DMS 273 (cell line): ENCODE data around the gene USP7.
"Not testable (repeated sequence)": the region's sequence is repeated elsewhere in the genome, so short reads cannot be mapped to it uniquely, and the experiment has no call there.

ENCODE experiments used
- DNase-seq: peaks from one replicate; lab custom pipeline; 2025; ENCODE audit not compliant: unreplicated experiment; lab: John Stamatoyannopoulos, UW

USP7 gene

DNA sequence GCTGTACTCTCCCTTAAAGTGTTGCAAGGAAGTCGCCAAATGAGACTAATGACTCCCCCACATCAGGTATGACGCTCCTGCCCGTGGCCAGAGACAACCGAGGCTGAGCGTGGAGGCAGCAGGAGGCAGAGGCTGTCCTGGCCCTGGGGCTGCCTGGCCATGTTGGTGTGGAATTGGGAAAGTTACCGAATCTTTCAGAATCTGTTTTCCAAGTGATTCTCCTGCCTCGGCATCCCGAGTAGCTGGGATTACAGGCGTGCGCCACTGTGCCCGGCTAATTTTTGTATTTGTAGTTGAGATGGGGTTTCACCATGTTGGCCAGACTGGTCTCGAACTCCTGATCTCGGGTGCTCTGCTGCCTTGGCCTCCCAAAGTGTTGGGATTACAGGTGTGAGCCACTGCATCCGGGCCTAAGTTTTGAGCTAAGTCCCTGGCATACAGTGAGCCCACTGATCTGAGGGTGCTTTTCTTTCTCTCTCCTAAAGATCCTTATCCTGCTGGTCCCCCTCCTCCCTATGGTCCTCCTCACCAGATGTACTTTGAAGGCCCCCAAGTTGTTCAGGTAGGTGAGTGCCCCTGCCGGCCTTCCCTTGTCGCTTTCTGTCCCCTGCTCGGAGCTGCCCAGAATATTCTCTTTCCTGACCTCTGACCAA, 80.9 kb downstream of the USP7 start:
- no peak for DNase-seq

DNA sequence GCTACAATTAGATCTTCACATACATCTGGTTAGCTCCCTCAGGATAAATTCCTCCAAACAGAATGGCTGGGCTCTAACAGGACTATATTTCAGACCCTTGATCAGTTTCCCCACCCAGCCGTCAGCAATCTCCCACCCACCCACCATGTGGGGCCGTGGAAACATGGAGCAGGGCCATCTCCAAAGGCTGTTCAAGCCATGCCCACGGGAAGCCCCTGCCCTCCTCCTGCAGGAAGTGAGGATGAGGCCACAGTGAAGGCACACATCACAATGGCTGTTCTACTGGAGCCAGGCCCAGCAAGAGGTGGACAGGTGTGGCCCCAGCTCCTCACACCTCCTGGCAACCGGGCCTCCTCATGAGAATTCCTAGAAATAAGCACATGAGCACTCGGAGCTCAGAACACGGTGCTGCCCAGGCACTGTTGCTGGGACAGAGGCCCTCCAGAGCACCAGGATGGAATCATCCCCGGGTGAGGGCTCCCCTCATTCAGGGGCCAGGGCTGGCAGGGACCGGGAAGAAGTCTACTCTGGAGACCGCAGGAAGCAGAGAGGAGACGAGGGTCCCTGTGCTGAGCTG, 81.6 kb downstream of the USP7 start, which contains the start of gene LITAFD:
TSS of gene LITAFD (plus strand) at position 311 of the 577 bp plus-strand sequence. CDS start 2,005 bp downstream, outside the sequence.
- DNase-seq, result no peak

- no peak for DNase-seq
Observed at GRCh38 chr16:8880839-8881510, 82.7 kb downstream of the USP7 start.

DNA sequence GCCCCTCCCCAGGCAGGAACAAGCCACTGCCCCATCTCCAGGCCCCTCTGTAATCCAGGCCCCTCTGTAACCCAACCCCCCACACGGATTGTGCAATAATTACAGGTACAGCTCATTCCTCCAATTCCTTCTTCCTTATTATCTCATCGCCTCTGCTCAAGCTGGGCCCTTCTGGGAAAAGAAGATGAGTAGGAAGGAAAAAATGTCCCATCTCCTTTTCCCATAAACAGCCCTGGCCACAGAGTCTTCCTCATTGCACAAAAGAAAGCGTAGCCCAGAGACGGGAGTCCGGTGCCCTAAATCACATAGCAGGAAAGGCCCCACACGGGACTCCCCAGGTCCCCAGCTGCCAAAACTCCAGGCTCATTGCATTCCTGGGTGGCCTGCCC, 85.2 kb downstream of the USP7 start:
- DNase-seq, result no peak

- no peak for DNase-seq
Observed at GRCh38 chr16:8877894-8878522, 85.7 kb downstream of the USP7 start.

GRCh38 chr16:8875317-8875716, 88.4 kb downstream of the USP7 start:
- DNase-seq, result not testable (repeated sequence)

GRCh38 chr16:8874388-8874787, 89.3 kb downstream of the USP7 start:
- DNase-seq, result no peak

GRCh38 chr16:8873866-8874195, 89.9 kb downstream of the USP7 start:
- not testable (repeated sequence) for DNase-seq

DNA sequence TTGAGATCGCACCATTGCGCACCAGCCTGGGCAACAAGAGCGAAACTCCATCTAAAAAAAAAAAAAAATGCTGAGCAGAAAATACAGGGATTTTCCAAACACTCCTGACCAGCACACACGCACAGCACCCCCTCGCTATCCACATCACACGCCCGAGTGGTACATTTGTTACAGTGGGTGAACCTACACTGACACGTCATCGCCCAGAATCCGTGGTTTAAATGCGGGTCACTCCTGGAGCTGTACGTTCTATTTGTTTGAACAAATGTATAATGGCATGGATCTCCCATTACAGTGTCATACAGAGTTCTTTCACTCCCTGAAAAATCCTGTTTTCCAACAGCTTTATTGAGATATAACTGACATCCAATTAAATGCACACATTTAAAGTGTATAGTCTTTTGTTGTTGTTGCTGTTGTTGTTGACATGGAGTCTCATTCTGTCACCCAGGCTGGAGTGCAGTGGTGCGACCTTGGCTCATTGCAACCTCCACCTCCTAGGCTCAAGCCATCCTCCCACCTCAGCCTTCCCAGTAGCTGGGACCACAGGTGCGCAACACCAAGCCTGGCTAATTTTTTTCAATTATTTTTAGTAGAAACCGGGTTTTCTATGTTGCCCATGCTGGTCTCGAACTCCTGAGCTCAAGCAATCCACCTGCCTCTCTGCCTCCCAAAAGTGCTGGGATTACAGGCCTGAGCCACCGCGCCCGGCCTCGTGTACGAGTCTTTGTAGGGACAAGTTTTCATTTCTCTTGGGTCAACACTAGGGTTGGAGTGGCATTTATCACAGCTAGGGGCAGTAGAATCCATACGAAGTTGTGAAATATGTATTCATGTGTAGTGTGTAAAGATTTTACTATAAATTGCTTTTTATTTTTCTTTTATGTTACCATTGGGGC, 90.5 kb downstream of the USP7 start:
- no peak for DNase-seq

GRCh38 chr16:8872071-8872470, 91.6 kb downstream of the USP7 start:
- DNase-seq, result no peak

- not testable (repeated sequence) for DNase-seq
Observed at GRCh38 chr16:8869988-8870241, 93.8 kb downstream of the USP7 start.

DNA sequence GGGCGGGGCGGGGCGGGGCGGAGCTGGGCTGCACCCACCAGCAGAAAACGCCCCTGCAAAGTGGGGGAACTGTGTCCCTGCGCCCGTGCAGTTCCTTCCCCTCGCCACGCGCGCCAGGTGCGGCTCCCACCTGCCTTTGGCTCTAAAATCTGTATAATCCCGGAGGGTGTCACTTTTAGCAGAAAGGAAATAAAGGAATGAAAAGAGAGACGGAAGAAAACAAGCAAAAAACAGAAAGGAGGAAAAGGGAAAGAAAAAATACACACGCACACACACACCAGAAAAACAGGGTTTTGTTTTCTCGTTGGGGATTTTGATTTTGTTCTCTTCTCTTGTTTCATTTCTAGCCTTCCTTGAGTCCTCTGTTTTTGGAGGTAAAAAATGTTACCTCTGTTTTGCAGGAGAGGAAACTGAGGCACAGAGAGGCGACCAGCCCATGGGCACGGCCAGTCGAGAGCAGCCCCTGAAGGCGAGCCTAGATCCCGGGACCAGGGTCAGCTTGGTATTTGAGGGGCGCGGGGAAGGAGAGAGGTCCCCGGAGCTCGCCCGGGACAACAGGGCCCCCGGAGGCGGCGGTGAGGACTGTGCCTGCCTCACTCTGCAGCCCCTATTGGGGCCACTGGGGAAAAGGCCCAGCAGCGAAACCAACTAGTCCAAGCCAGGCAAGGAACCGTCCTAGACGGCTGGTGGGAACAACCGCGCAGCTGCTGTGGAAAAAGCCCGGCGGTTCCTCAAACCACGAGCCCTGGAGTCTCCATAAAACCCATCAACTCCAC, 94.3 kb downstream of the USP7 start:
- peak; percentile 38 for DNase-seq

DNA sequence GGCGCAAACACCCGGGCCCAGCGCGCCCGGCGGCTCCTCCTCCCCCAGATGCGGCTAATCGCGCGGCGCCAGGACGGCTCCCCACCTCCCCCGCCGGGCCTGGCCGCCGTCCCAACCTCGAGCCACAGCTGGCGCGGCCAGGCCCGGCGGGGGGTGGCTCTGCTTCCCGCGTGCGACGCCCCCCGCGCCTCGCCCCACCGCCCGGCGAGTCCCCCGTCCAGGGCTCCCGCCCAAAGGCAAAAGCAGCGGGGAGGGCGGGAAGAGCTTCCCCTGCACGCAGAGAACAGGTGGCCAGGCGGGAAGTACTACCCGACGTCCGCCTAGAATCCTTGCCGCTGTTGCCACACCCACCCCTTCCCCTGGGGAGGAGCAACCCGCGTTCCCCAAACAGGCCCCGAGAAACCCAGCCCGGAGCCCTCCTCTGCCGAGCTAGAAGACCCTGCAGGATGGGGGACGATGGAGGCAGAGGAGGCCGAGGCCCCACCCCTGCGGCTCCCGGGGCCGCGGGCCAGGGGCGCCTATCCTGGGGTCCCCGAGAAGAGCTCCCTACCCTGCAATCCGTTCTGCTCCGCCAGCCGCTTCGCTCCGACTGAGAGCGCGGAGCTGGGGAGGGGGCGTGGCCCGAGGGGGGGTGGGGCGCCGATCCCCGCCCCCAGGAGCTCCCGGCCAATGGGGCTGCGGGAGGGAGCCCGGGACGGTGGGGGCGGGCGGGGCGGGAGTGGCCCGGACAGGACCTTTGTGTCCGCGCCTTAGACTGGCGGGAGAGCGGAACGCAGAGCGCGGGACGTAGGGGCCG, 95.1 kb downstream of the USP7 start, which contains the start of gene CARHSP1:
TSS of gene CARHSP1 (minus strand) at position 591 of the 796 bp plus-strand sequence. CDS start 9,678 bp downstream, outside the sequence.
- DNase-seq, result peak; percentile 98

GRCh38 chr16:8867932-8868415, 95.7 kb downstream of the USP7 start:
- DNase-seq, result no peak

DNA sequence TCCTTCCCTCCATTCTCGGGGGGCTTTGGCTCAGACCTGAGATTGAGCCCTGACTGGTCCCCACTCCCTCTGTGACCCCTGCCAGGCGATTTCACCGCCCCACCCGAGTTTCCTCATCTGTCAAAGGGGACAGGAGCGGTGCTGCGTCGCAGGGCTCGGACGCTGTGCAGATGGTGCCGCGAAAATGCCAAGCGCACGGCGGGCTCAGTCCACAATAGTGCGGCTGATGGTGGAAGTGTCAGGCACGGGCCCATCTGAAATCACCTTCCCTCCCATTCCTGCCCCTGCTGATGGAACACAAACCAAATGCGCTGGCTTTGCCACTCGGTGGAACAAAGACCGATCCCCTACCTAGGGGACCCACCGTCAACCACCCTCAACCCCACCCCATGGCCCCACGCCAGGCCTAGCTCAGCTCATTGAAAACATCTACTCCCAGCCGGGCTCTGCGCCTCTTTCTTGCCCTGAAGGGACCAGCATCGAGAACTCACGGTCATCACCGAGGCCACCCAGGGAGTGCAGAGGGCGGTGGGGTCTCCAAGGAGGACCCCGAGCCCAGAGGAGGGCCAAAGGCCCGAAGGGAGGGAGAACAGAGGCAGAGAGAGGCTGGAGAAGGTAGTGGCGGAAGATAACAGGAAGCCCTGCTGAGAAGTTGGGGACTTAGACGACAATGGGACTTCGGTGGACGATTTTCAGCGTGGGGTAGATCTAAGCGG, 96.3 kb downstream of the USP7 start:
- DNase-seq, result peak; percentile 65

DNA sequence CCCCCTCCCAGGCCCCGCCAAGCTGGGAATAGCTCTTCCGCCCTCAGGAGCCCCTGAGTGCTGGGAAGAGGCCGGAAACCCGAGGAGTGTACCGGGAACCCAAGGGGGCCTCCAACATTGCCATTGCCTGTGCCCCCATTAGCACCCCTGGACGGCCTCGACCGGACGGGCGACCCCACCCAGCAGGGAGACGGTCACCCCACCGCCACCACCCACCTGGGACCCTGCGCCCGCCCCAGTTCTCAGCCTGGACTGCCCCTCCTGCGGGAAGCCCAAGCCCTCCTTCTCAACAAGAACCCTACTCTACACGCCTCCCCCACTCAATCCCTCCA, 96.9 kb downstream of the USP7 start:
- no peak for DNase-seq

DNA sequence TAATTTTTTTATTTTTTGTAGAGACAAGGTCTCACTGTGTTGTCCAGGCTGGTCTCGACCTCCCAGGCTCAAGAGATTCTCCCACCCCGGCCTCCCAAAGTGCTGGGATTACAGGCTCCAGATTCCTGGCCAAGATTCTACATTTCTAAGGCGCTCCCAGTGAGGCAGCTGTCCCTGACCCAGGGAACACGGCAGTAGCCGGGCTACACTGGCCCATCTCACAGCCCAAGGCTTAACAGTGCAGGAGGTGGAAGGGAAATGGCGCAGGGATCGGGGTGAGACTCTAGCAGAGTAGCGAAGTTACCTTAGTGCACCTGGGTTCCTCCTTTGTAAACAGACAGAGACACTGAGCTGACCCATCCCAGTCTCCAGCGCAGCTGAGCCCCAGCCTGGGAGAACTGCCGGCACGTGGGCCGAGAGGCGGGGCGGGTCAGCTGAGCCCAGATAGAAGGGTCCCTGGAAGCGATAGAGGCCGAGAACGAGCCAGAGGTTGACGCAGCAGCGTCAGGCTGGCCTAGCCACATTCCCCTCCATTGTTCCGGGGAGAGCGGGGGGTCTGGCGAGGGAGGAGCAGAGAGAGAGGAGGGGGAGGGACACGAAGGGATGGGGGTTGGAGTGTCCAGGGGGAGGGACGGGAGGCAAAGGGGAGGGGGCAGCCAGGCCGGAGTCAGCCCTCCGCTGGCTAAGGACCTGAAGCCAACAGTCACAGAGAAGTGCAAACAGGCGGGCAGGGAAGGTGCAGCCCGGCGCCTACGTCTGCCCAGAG, 97.4 kb downstream of the USP7 start:
- DNase-seq, result no peak
